Measurements from ENCODE around the gene HOXA10. TPM values are rescaled to one million over a fixed set of nuclear protein-coding genes. Genes with fewer than 3 reads are reported as not detected.

Gene HOXA10
- total RNA-seq, 1 experiment from 2014 or later = not detected

GRCh38 chr7:27162561-27163287, 11.4 kb downstream of the HOXA10 start:
- Histone ChIP-seq H3K23me2 (ENCODE audit: insufficient read length, low read depth, low read length, poor library complexity, severe bottlenecking) (no peaks in the 10 kb centered on the region), H2BK15ac (ENCODE audit: low read depth, low read length) (no peak overlapping the region), H2BK5ac (ENCODE audit: insufficient read length, low read length) (no peak overlapping the region), H4K20me1 (ENCODE audit: control insufficient read depth, insufficient read depth, insufficient read length) (no peaks in the 10 kb centered on the region), H3K23ac (ENCODE audit: insufficient read length, low read depth, low read length) (no peak overlapping the region), H2BK20ac (ENCODE audit: low read depth, low read length, poor library complexity, severe bottlenecking) (no peak overlapping the region), H2BK12ac (ENCODE audit: insufficient read length, low read depth, low read length) (no peak overlapping the region), H3K9ac (ENCODE audit: extremely low read depth, insufficient read length, low read length) (no peak overlapping the region), H3K79me1 (ENCODE audit: insufficient read depth, low read depth, low read length, poor library complexity, severe bottlenecking) (no peaks in the 10 kb centered on the region), H3K27me3 (ENCODE audit: insufficient read depth, low read length) (peaks cover 97% of the 10 kb centered on the region), H3K79me2 (ENCODE audit: insufficient read depth, low read length) (no peaks in the 10 kb centered on the region), H3K4ac (ENCODE audit: low read depth, low read length) (no peak overlapping the region), H2AK5ac (ENCODE audit: insufficient read length, low read length) (no peak overlapping the region), H3K56ac (ENCODE audit: insufficient read length, low read depth, low read length) (no peak overlapping the region), H3K9me3 (ENCODE audit: control insufficient read depth, low read depth, low read length) (no peaks in the 10 kb centered on the region), H3K14ac (ENCODE audit: insufficient read depth, low read length) (no peak overlapping the region), H3K4me2 (ENCODE audit: insufficient read depth, insufficient read length, low read length) (no peak overlapping the region), H3K4me1 (ENCODE audit: insufficient read depth, low read length) (no peaks in the 10 kb centered on the region), H3K27ac (ENCODE audit: insufficient read length, low read depth, low read length) (no peak overlapping the region), H4K91ac (ENCODE audit: insufficient read length, low read depth, low read length) (no peak overlapping the region), H4K8ac (replicated peaks; ENCODE audit: insufficient read length, low read depth, low read length) (no peak overlapping the region), H3K18ac (ENCODE audit: insufficient read length, low read depth, low read length) (no peak overlapping the region), H3T11ph (ENCODE audit: low read length) (no peak overlapping the region), H2BK120ac (ENCODE audit: low read depth, low read length, poor library complexity, severe bottlenecking) (no peak overlapping the region), H4K5ac (ENCODE audit: insufficient read length, low read depth, low read length) (no peak overlapping the region), H2AFZ (ENCODE audit: low read length) (no peak overlapping the region)
- no peak for DNase-seq
- Mint-ChIP-seq H3K9me3 (peaks cover 7 to 13% of the 10 kb centered on the region in 2 experiments), H3K36me3 (ENCODE audit: insufficient read depth in 1 of 3, low read depth in 3 of 3) (no peaks in the 10 kb centered on the region; a peak in 1 of 7 replicates), H3K27ac (no peak overlapping the region), H3K4me3 (no peak overlapping the region), H3K4me1 (peaks cover 0 to 12% of the 10 kb centered on the region in 2 experiments; a peak in 3 of 4 replicates), H3K27me3 (ENCODE audit: low read depth) (peaks cover 98% of the 10 kb centered on the region)
- WGBS (ENCODE audit: extremely low coverage, insufficient read length, low lambda C conversion rate) = no CpG with 5 or more reads among the region's 7 CpGs
- TF ChIP-seq, protein P1, sequence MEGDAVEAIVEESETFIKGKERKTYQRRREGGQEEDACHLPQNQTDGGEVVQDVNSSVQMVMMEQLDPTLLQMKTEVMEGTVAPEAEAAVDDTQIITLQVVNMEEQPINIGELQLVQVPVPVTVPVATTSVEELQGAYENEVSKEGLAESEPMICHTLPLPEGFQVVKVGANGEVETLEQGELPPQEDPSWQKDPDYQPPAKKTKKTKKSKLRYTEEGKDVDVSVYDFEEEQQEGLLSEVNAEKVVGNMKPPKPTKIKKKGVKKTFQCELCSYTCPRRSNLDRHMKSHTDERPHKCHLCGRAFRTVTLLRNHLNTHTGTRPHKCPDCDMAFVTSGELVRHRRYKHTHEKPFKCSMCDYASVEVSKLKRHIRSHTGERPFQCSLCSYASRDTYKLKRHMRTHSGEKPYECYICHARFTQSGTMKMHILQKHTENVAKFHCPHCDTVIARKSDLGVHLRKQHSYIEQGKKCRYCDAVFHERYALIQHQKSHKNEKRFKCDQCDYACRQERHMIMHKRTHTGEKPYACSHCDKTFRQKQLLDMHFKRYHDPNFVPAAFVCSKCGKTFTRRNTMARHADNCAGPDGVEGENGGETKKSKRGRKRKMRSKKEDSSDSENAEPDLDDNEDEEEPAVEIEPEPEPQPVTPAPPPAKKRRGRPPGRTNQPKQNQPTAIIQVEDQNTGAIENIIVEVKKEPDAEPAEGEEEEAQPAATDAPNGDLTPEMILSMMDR (conservative IDR thresholded peaks at IDR 0.05) = no peak
